HepG2 (cell line): ENCODE measurements around the gene SLC35F1. TPM values are rescaled to one million over a fixed set of nuclear protein-coding genes. Genes with fewer than 3 reads are reported as not detected.
A peak's percentile ranks its signal among the peaks of the same experiment; 100 is the strongest.

Experiments used
- ATAC-seq: fragments of 200-7000 bp; cut with Tn5 transposase; 3 replicates; pipeline ENCODE4 v1.9.1; 2020; ENCODE audit warnings: mild to moderate bottlenecking, moderate library complexity
- BruUV-seq: library from RNA; stranded (reverse); fragments of 400-500 nt; replicated peaks from 2 replicates; lab custom pipeline; 2021; lab: Mats Ljungman, UMichigan
- CTCF ChIA-PET: fragments of 300-600 bp; formaldehyde crosslinking; extraction: SDS; loops from one replicate; lab custom pipeline; 2021; ENCODE audit warnings: low total read pairs, inconsistent platforms, low intra/inter-chr PET ratio; lab: Yijun Ruan, JAX
- POLR2A ChIA-PET: fragments of 350-600 bp; sonication (Branson Sonifier 250); formaldehyde crosslinking; loops from one replicate; lab custom pipeline; 2020; ENCODE audit warnings: antibody characterized with exemption, inconsistent platforms; lab: Yijun Ruan, JAX
- DNase-seq: peaks from one replicate; pipeline ENCODE4 v3.0.0-alpha.2; 2015; ENCODE audit warnings: low spot score
- FAIRE-seq: peaks from 3 replicates; lab custom pipeline; 2011; peaks lifted over from hg19 to GRCh38; lab: Jason Lieb, UNC
- H2AFZ ChIP-seq: one replicate; pipeline ENCODE4 v1.6.1; 2011; ENCODE audit warnings: low read length, inconsistent platforms
- H3K27ac ChIP-seq: fragments of 300-600 bp; 3 replicates; pipeline ENCODE4 v1.8.0; 2011; ENCODE audit warnings: mixed run types, mild to moderate bottlenecking, mixed read lengths, low read length, inconsistent platforms; ENCODE audit not compliant: insufficient read depth; ENCODE audit errors: extremely low read length
- H3K27me3 ChIP-seq, 2 experiments: fragments of 200-600 bp in 1 of 2; 2 replicates in 1 of 2; 3 replicates in 1 of 2; pipeline versions ENCODE4 v1.6.0 to v1.8.0; 2011; ENCODE audit warnings: low read length in 2 of 2, mild to moderate bottlenecking in 2 of 2, moderate library complexity in 2 of 2, inconsistent platforms in 1 of 2; ENCODE audit not compliant: insufficient read depth in 2 of 2, control insufficient read depth in 1 of 2
- H3K36me3 ChIP-seq, 2 experiments: fragments of 200-600 bp in 1 of 2; replicated peaks in 1 of 2; 2 replicates in 1 of 2; 3 replicates in 1 of 2; pipeline versions ENCODE4 v1.5.1 to v1.8.0; 2011; ENCODE audit warnings: low read length in 2 of 2, inconsistent platforms in 1 of 2; ENCODE audit not compliant: insufficient read depth in 2 of 2, control insufficient read depth in 1 of 2
- H3K4me1 ChIP-seq: 2 replicates; pipeline ENCODE4 v1.5.1; 2012; ENCODE audit warnings: low read length, inconsistent platforms; ENCODE audit not compliant: insufficient read depth
- H3K4me2 ChIP-seq: 2 replicates; pipeline ENCODE4 v1.6.0; 2011; ENCODE audit warnings: low read depth, low read length, inconsistent platforms
- H3K4me3 ChIP-seq, 3 experiments: fragments of 200-600 bp in 1 of 3; sonication (generic), shearing (Covaris generic) in 1 of 3; replicated peaks in 1 of 3; 2 replicates each; pipeline ENCODE4 v1.5.1; 2011 to 2016; ENCODE audit warnings: low read length in 3 of 3, inconsistent platforms in 2 of 3, low read depth in 2 of 3, mild to moderate bottlenecking in 2 of 3, control low read depth in 1 of 3, mixed read lengths in 1 of 3; ENCODE audit not compliant: insufficient read depth in 1 of 3
- H3K79me2 ChIP-seq: one replicate; pipeline ENCODE4 v1.6.1; 2011; ENCODE audit warnings: low read length, inconsistent platforms; ENCODE audit not compliant: insufficient read depth
- H3K9ac ChIP-seq: 2 replicates; pipeline ENCODE4 v1.6.0; 2011; ENCODE audit warnings: mild to moderate bottlenecking, low read depth, low read length, inconsistent platforms; ENCODE audit not compliant: insufficient read depth
- H3K9me3 ChIP-seq: 2 replicates; pipeline ENCODE4 v1.5.1; 2012; ENCODE audit warnings: mild to moderate bottlenecking, low read length
- H4K20me1 ChIP-seq: 2 replicates; pipeline ENCODE4 v1.6.0; 2011; ENCODE audit warnings: inconsistent platforms, mild to moderate bottlenecking, low read length, moderate library complexity; ENCODE audit not compliant: insufficient read depth
- HNRNPK ChIP-seq: fragments of 200-400 bp; formaldehyde crosslinking; IDR thresholded peaks from 2 replicates; pipeline ENCODE4 v1.6.1; 2018; ENCODE audit warnings: low read length, low read depth, moderate library complexity, mild to moderate bottlenecking; ENCODE audit not compliant: poor library complexity, severe bottlenecking
- MAFF ChIP-seq: IDR thresholded peaks from 2 replicates; pipeline ENCODE4 v1.6.1; 2011; ENCODE audit warnings: low read depth, low read length, improper control_type of control experiment
- MAFK ChIP-seq, 2 experiments: IDR thresholded peaks in 1 of 2; conservative IDR thresholded peaks in 1 of 2; 2 replicates each; pipeline ENCODE4 v1.6.1; 2011; ENCODE audit warnings: improper control_type of control experiment in 2 of 2, low read length in 2 of 2
- RNF2 ChIP-seq: fragments of 450-650 bp; conservative IDR thresholded peaks from 2 replicates; pipeline ENCODE4 v1.6.1; 2016; ENCODE audit warnings: low read depth
- ZNF414 ChIP-seq: sonication (generic); formaldehyde crosslinking; IDR thresholded peaks from 2 replicates; pipeline ENCODE4 v1.5.0; 2020; ENCODE audit warnings: missing genetic modification reagents
- WGBS: methylation state at CpG from one replicate; pipeline ENCODE4 v1.1.6; 2017; ENCODE audit warnings: low lambda C conversion rate; 5-methylcytosine and 5-hydroxymethylcytosine counted together
- in situ Hi-C: cut with HindIII; loops from 2 replicates; pipeline ENCODE4 v1.10.0; 2017; ENCODE audit warnings: low pct_unique_long_range_greater_than_20kb; ENCODE audit not compliant: extremely low pct_ligation_motif_present
- intact Hi-C: fragments of 100-400 bp; cut with micrococcal nuclease; formaldehyde crosslinking; loops from one replicate; pipeline ENCODE4 v1.10.0; 2022; ENCODE audit not compliant: unreplicated experiment
- polyA plus RNA-seq, 8 experiments: library from polyadenylated mRNA; depleted of rRNA in 3 of 8; stranded (reverse) in 7 of 8; unstranded in 1 of 8; fragments of >200 nt; fragmentation: Illumina TruSeq in 4 of 8; extraction: Trizol in 4 of 8; gene quantifications; 2 replicates each; pipeline versions ENCODE4 v1.2.1 to v1.2.3, GENCODE V29; 2011 to 2016; ENCODE audit warnings: low read depth in 4 of 8, missing spikeins in 1 of 8, mixed read lengths in 1 of 8; ENCODE audit not compliant: insufficient read depth in 1 of 8
- total RNA-seq, 5 experiments: library from RNA; depleted of rRNA; stranded (reverse); fragments of >200 nt; fragmentation: Illumina TruSeq; extraction: Trizol; gene quantifications; 2 replicates each; pipeline ENCODE4 v1.2.3, GENCODE V29; 2016; ENCODE audit warnings: low read depth in 1 of 5

Gene SLC35F1
- total and polyA plus RNA-seq, 2 of the 13 experiments (the other 11 are each of a cell fraction or from before 2014, with no cell fraction given), result 0.01 TPM; not detected in 1

GRCh38 chr6:117911150-117911549, 4.1 kb downstream of the SLC35F1 start:
- ChIA-PET POLR2A (no interaction called here), CTCF (no interaction called here)
- Histone ChIP-seq H3K4me1 (peaks cover 6% of the 10 kb centered on the region), H3K27ac (no peak overlapping the region), H4K20me1 (no peaks in the 10 kb centered on the region), H3K4me2 (no peak overlapping the region), H3K9me3 (no peaks in the 10 kb centered on the region), H3K27me3 (peaks cover 6 to 24% of the 10 kb centered on the region in 2 experiments; a peak in 4 of 5 replicates), H3K36me3 (no peaks in the 10 kb centered on the region), H3K79me2 (no peaks in the 10 kb centered on the region), H2AFZ (no peak overlapping the region), H3K9ac (no peak overlapping the region), H3K4me3 (no peak overlapping the region)
- TF ChIP-seq RNF2, result no peak
- TF ChIP-seq HNRNPK, result peak; percentile 95
- no peak for ATAC-seq
- in situ Hi-C loops (no loop called here), intact Hi-C loops (no loop called here)
- 0% methylated on average over 1 of the region's 1 CpG for WGBS
- no peak for FAIRE-seq
- DNase-seq, result no peak
- BruUV-seq, result no TSS peak

- TF ChIP-seq MAFK (conservative IDR thresholded peaks at IDR 0.05 in 1 of 2, IDR thresholded peaks at IDR 0.05 in 1 of 2; ENCODE audit: low read length in 2 of 2) (peak; percentile 76 to 82), MAFF (peak; percentile 65), ZNF414 (CRISPR knock-in tag) (no peak)
- in situ Hi-C loops, result no loop called here
- H3K27me3 ChIP-seq, result peaks cover 6 to 19% of the 10 kb centered on the region in 2 experiments; a peak in 4 of 5 replicates
- WGBS, result 0% methylated on average over 1 of the region's 1 CpG
- H3K79me2 ChIP-seq, result no peaks in the 10 kb centered on the region
- H3K9me3 ChIP-seq, result no peaks in the 10 kb centered on the region
- H2AFZ ChIP-seq, result no peak overlapping the region
- H3K4me2 ChIP-seq, result no peak overlapping the region
- no peaks in the 10 kb centered on the region for H3K36me3 ChIP-seq
- DNase-seq, result no peak
- H3K4me3 ChIP-seq, result no peak overlapping the region
- POLR2A ChIA-PET, result no interaction called here
- ATAC-seq, result no peak
- no peak overlapping the region for H3K9ac ChIP-seq
- no peaks in the 10 kb centered on the region for H4K20me1 ChIP-seq
- intact Hi-C loops, result no loop called here
- no TSS peak for BruUV-seq
- peaks cover 2% of the 10 kb centered on the region for H3K4me1 ChIP-seq
- no peak for FAIRE-seq
- CTCF ChIA-PET, result no interaction called here
- H3K27ac ChIP-seq, result no peak overlapping the region
Observed at GRCh38 chr6:117911660-117912059, 4.6 kb downstream of the SLC35F1 start.
